Right lobe of liver (tissue), 6 donors: ENCODE data around the gene DNAJB14. TPM values are rescaled to one million over a fixed set of nuclear protein-coding genes. Genes with fewer than 3 reads are reported as not detected.

ENCODE experiments used
- ATAC-seq, 4 donors: fragments of 200-7000 bp; cut with Tn5 transposase; one replicate each; pipeline ENCODE4 v1.9.1; 2020; ENCODE audit warnings: mild to moderate bottlenecking in 4 of 4, moderate library complexity in 4 of 4
- DNase-seq, 3 donors: peaks; one replicate each; pipeline ENCODE4 v3.0.0-alpha.2; 2020
- H3K27ac ChIP-seq, 3 donors: fragments of 200-600 bp; one replicate each; pipeline ENCODE4 v1.8.0; 2022
- H3K27me3 ChIP-seq, 2 donors: fragments of 200-600 bp; one replicate each; pipeline ENCODE4 v1.8.0; 2022
- H3K36me3 ChIP-seq, 4 donors: fragments of 200-600 bp; sonication (generic) in 1 of 4; one replicate each; pipeline versions ENCODE4 v1.5.1 to v1.8.0; 2017 to 2022; ENCODE audit warnings: control low read depth in 1 of 4
- H3K4me1 ChIP-seq, 4 donors: fragments of 200-600 bp; sonication (generic) in 1 of 4; one replicate each; pipeline versions ENCODE4 v1.5.1 to v1.8.0; 2017 to 2022; ENCODE audit warnings: control low read depth in 1 of 4
- H3K4me3 ChIP-seq, 3 donors: fragments of 200-600 bp; one replicate each; pipeline ENCODE4 v1.8.0; 2022
- H3K9me3 ChIP-seq, 4 donors: fragments of 200-600 bp; sonication (generic) in 1 of 4; one replicate each; pipeline versions ENCODE4 v1.5.1 to v1.8.0; 2017 to 2022; ENCODE audit warnings: control low read depth in 1 of 4
- POLR2A ChIP-seq: fragments of 450-650 bp; IDR thresholded peaks from one replicate; pipeline ENCODE4 v1.6.1; 2017; ENCODE audit warnings: antibody characterized with exemption, mild to moderate bottlenecking
- WGBS: methylation state at CpG from one replicate; pipeline ENCODE4 v1.1.6; 2018; ENCODE audit warnings: low coverage, low lambda C conversion rate; ENCODE audit not compliant: insufficient coverage; ENCODE audit errors: missing lambda C conversion rate; 5-methylcytosine and 5-hydroxymethylcytosine counted together
- intact Hi-C, 2 donors: fragments of 100-400 bp; cut with DNase I; formaldehyde crosslinking; loops; one replicate each; pipeline versions ENCODE4 v1.11.2 to v1.14.1; 2022
- total RNA-seq, 6 experiments: library from RNA; depleted of rRNA in 2 of 6; stranded (reverse); fragments of >200 nt in 2 of 6; fragmentation: NEBNext Ultra II Directional in 3 of 6; extraction: Animal tissue kit (Norgen Biotek cat#: 25700) in 3 of 6; gene quantifications; one replicate each; pipeline versions ENCODE4 v1.1.0 to v1.2.4, GENCODE V29; 2016 to 2023
- TF ChIP-seq, protein P1 (sequence below), 4 donors: fragments of 200-600 bp in 3 of 4; fragments of 450-650 bp in 1 of 4; IDR thresholded peaks; one replicate each; pipeline versions ENCODE4 v1.5.1 to v1.8.0; 2016 to 2022; ENCODE audit warnings: antibody characterized with exemption in 4 of 4, mild to moderate bottlenecking in 2 of 4
- donor health status: DM: no; HTN: yes; CAD: no.
- donor health status: DM: no; HTN: no; CAD: no.
- donor health status: DM: no; HTN: no; CAD: no.
- donor health status: DM: no; HTN: yes; CAD: no.
- donor health status: DM: no; HTN: yes; CAD: no.

DNAJB14 gene
- total RNA-seq, 6 experiments from 2014 or later = 12.2 to 16.6 (median 16.1) TPM

- H3K4me1 ChIP-seq = peaks cover 0 to 7% (median 4%) of the 10 kb centered on the region in 4 donors
- no peak for DNase-seq
- H3K9me3 ChIP-seq = no peaks in the 10 kb centered on the region
- peak overlapping the region; percentile 77 to 91 (median 82) for H3K4me3 ChIP-seq
- TF ChIP-seq, protein P1, sequence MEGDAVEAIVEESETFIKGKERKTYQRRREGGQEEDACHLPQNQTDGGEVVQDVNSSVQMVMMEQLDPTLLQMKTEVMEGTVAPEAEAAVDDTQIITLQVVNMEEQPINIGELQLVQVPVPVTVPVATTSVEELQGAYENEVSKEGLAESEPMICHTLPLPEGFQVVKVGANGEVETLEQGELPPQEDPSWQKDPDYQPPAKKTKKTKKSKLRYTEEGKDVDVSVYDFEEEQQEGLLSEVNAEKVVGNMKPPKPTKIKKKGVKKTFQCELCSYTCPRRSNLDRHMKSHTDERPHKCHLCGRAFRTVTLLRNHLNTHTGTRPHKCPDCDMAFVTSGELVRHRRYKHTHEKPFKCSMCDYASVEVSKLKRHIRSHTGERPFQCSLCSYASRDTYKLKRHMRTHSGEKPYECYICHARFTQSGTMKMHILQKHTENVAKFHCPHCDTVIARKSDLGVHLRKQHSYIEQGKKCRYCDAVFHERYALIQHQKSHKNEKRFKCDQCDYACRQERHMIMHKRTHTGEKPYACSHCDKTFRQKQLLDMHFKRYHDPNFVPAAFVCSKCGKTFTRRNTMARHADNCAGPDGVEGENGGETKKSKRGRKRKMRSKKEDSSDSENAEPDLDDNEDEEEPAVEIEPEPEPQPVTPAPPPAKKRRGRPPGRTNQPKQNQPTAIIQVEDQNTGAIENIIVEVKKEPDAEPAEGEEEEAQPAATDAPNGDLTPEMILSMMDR (IDR thresholded peaks at IDR 0.05) = no peak
- TF ChIP-seq POLR2A = no peak
- ATAC-seq = no peak
- H3K36me3 ChIP-seq = no peaks in the 10 kb centered on the region
- no peaks in the 10 kb centered on the region for H3K27me3 ChIP-seq
- peak overlapping the region; percentile 66 to 81 (median 78) for H3K27ac ChIP-seq
- WGBS = 1% methylated on average over 5 of the region's 8 CpGs
- intact Hi-C loops = no loop called here
Measured at GRCh38 chr4:99950913-99951254, 4.5 kb upstream of the DNAJB14 start.

- Histone ChIP-seq H3K27me3 (no peaks in the 10 kb centered on the region), H3K9me3 (no peaks in the 10 kb centered on the region), H3K36me3 (no peaks in the 10 kb centered on the region), H3K27ac (peak within 1 kb of the TSS; percentile 66 to 81 (median 78)), H3K4me1 (peaks cover 0 to 12% (median 4%) of the 10 kb centered on the region in 4 donors), H3K4me3 (peak within 1 kb of the TSS; percentile 77 to 91 (median 82))
- TF ChIP-seq, protein P1 (IDR thresholded peaks at IDR 0.05) = no peak
- peak; percentile 98 for TF ChIP-seq POLR2A
- ATAC-seq (peak; percentile 86 to 91 (median 88)), DNase-seq (peak; percentile 99)
- intact Hi-C loops = loop anchor here in 1 of 2 donors (10.0 kb wide), 1 partner anchor 55 kb away; the partner anchor contains the start of gene LAMTOR3
- 0% methylated on average over 48 of the region's 76 CpGs for whole genome bisulfite sequencing
Measured at GRCh38 chr4:99949999-99950912, 3.8 kb upstream of the DNAJB14 start, which contains the start of gene H2AZ1. H2AZ1 (minus strand) TSS chr4:99950275; CDS start chr4:99950170, 105 bp downstream.

GRCh38 chr4:99949034-99949998 is 2.9 kb upstream of the DNAJB14 start:
- 1% methylated on average over 41 of the region's 98 CpGs for WGBS
- no peaks in the 10 kb centered on the region for H3K27me3 ChIP-seq
- DNase-seq (peak; percentile 87 to 90 (median 87)), ATAC-seq (peak; percentile 55 to 62 (median 56))
- H3K4me1 ChIP-seq = peaks cover 0 to 18% (median 4%) of the 10 kb centered on the region in 4 donors
- intact Hi-C loops = loop anchor here in 1 of 2 donors (10.0 kb wide), 1 partner anchor 55 kb away; the partner anchor contains the start of gene LAMTOR3
- H3K9me3 ChIP-seq = no peaks in the 10 kb centered on the region
- no peak for TF ChIP-seq POLR2A
- TF ChIP-seq, protein P1 (IDR thresholded peaks at IDR 0.05) = peak; percentile 84 to 91 (median 86)
- peak overlapping the region in 2 of 3 donors; percentile 59 to 78 for H3K27ac ChIP-seq
- H3K4me3 ChIP-seq = peak overlapping the region; percentile 77 to 91 (median 82)
- H3K36me3 ChIP-seq = no peaks in the 10 kb centered on the region

GRCh38 chr4:99947608-99948007 is 1.2 kb upstream of the DNAJB14 start:
- 62% methylated on average over 3 of the region's 4 CpGs for WGBS
- H3K27ac ChIP-seq = peak overlapping the region in 1 of 3 donors; percentile 77
- ATAC-seq (no peak), DNase-seq (no peak)
- H3K9me3 ChIP-seq = no peaks in the 10 kb centered on the region
- no peaks in the 10 kb centered on the region for H3K27me3 ChIP-seq
- H3K4me1 ChIP-seq = peaks cover 0 to 18% (median 4%) of the 10 kb centered on the region in 4 donors
- H3K36me3 ChIP-seq = no peaks in the 10 kb centered on the region
- intact Hi-C loops = loop anchor here in 1 of 2 donors (10.0 kb wide), 1 partner anchor 53 kb away; the partner anchor contains the start of gene LAMTOR3
- TF ChIP-seq, protein P1 (IDR thresholded peaks at IDR 0.05) = no peak
- TF ChIP-seq POLR2A = no peak
- H3K4me3 ChIP-seq = peak overlapping the region in 1 of 3 donors; percentile 88
